H9 (cell line): ENCODE data around the gene MEIS3. TPM values are rescaled to one million over a fixed set of nuclear protein-coding genes. Genes with fewer than 3 reads are reported as not detected.
A peak's percentile ranks its signal among the peaks of the same experiment; 100 is the strongest.

Experiments used
- DNase-seq: peaks from one replicate; pipeline ENCODE4 v3.0.0-alpha.2; 2017
- H2AFZ ChIP-seq: one replicate; pipeline ENCODE4 v1.6.1; 2013; ENCODE audit warnings: mild to moderate bottlenecking, low read length, control low read depth, moderate library complexity
- H2AK5ac ChIP-seq: 2 replicates; pipeline ENCODE4 v1.6.1; 2013; ENCODE audit warnings: low read length, control low read depth, mixed read lengths; ENCODE audit not compliant: insufficient read length
- H2BK120ac ChIP-seq: one replicate; pipeline ENCODE4 v1.6.1; 2013; ENCODE audit warnings: low read depth, mild to moderate bottlenecking, low read length, control low read depth, inconsistent platforms; ENCODE audit not compliant: poor library complexity, severe bottlenecking
- H2BK12ac ChIP-seq: 2 replicates; pipeline ENCODE4 v1.6.1; 2013; ENCODE audit warnings: low read length, control low read depth, mixed read lengths, low read depth; ENCODE audit not compliant: insufficient read length
- H2BK15ac ChIP-seq: 2 replicates; pipeline ENCODE4 v1.6.1; 2013; ENCODE audit warnings: low read depth, low read length, control low read depth
- H2BK20ac ChIP-seq: one replicate; pipeline ENCODE4 v1.6.1; 2013; ENCODE audit warnings: low read depth, mild to moderate bottlenecking, low read length, control low read depth, inconsistent platforms; ENCODE audit not compliant: poor library complexity, severe bottlenecking
- H2BK5ac ChIP-seq: 2 replicates; pipeline ENCODE4 v1.6.1; 2013; ENCODE audit warnings: low read length, control low read depth, mixed read lengths; ENCODE audit not compliant: insufficient read length
- H3K14ac ChIP-seq: 2 replicates; pipeline ENCODE4 v1.6.1; 2013; ENCODE audit warnings: low read length, control low read depth; ENCODE audit not compliant: insufficient read depth
- H3K18ac ChIP-seq: 2 replicates; pipeline ENCODE4 v1.6.1; 2013; ENCODE audit warnings: low read depth, mild to moderate bottlenecking, mixed read lengths, low read length, control low read depth; ENCODE audit not compliant: insufficient read length
- H3K23ac ChIP-seq: 2 replicates; pipeline ENCODE4 v1.6.1; 2013; ENCODE audit warnings: low read length, control low read depth, mixed read lengths, low read depth; ENCODE audit not compliant: insufficient read length
- H3K23me2 ChIP-seq: 2 replicates; pipeline ENCODE4 v1.6.1; 2013; ENCODE audit warnings: low read depth, mild to moderate bottlenecking, mixed read lengths, low read length, control low read depth; ENCODE audit not compliant: insufficient read length, poor library complexity, severe bottlenecking
- H3K27ac ChIP-seq: 2 replicates; pipeline ENCODE4 v1.5.1; 2013; ENCODE audit warnings: low read length, control low read depth, mixed read lengths, low read depth; ENCODE audit not compliant: insufficient read length
- H3K27me3 ChIP-seq: 2 replicates; pipeline ENCODE4 v1.6.1; 2013; ENCODE audit warnings: low read length, control low read depth, inconsistent platforms; ENCODE audit not compliant: insufficient read depth
- H3K4ac ChIP-seq: 2 replicates; pipeline ENCODE4 v1.6.1; 2013; ENCODE audit warnings: low read depth, mild to moderate bottlenecking, control low read depth, inconsistent platforms, low read length, moderate library complexity
- H3K4me1 ChIP-seq: 2 replicates; pipeline ENCODE4 v1.6.1; 2013; ENCODE audit warnings: low read length, control low read depth, inconsistent platforms; ENCODE audit not compliant: insufficient read depth
- H3K4me2 ChIP-seq: 2 replicates; pipeline ENCODE4 v1.6.1; 2013; ENCODE audit warnings: low read length, control low read depth, mixed read lengths; ENCODE audit not compliant: insufficient read length, insufficient read depth
- H3K56ac ChIP-seq: 2 replicates; pipeline ENCODE4 v1.6.1; 2013; ENCODE audit warnings: low read depth, mild to moderate bottlenecking, mixed read lengths, low read length, control low read depth; ENCODE audit not compliant: insufficient read length
- H3K79me1 ChIP-seq: 2 replicates; pipeline ENCODE4 v1.6.1; 2013; ENCODE audit warnings: low read depth, mild to moderate bottlenecking, moderate library complexity, low read length, control low read depth, inconsistent platforms; ENCODE audit not compliant: insufficient read depth, poor library complexity, severe bottlenecking
- H3K79me2 ChIP-seq: 2 replicates; pipeline ENCODE4 v1.6.1; 2013; ENCODE audit warnings: low read length, control low read depth, inconsistent platforms; ENCODE audit not compliant: insufficient read depth
- H3K9ac ChIP-seq: 2 replicates; pipeline ENCODE4 v1.6.1; 2013; ENCODE audit warnings: low read length, control low read depth, mixed read lengths; ENCODE audit not compliant: insufficient read length; ENCODE audit errors: extremely low read depth
- H3K9me3 ChIP-seq: one replicate; pipeline ENCODE4 v1.6.1; 2013; ENCODE audit warnings: low read depth, low read length, inconsistent platforms; ENCODE audit not compliant: control insufficient read depth
- H3T11ph ChIP-seq: one replicate; pipeline ENCODE4 v1.6.1; 2013; ENCODE audit warnings: mild to moderate bottlenecking, low read length, control low read depth, inconsistent platforms
- H4K20me1 ChIP-seq: one replicate; pipeline ENCODE4 v1.6.1; 2013; ENCODE audit not compliant: control insufficient read depth, insufficient read length, insufficient read depth
- H4K5ac ChIP-seq: 2 replicates; pipeline ENCODE4 v1.6.1; 2013; ENCODE audit warnings: low read depth, mild to moderate bottlenecking, mixed read lengths, low read length, control low read depth; ENCODE audit not compliant: insufficient read length
- H4K8ac ChIP-seq: replicated peaks from 2 replicates; pipeline ENCODE4 v1.6.1; 2013; ENCODE audit warnings: low read length, control low read depth, mixed read lengths, low read depth; ENCODE audit not compliant: insufficient read length
- H4K91ac ChIP-seq: 2 replicates; pipeline ENCODE4 v1.6.1; 2013; ENCODE audit warnings: low read depth, mild to moderate bottlenecking, moderate library complexity, mixed read lengths, low read length, control low read depth; ENCODE audit not compliant: insufficient read length
- H3K27ac Mint-ChIP-seq, 3 experiments: 2 replicates in 2 of 3; 3 replicates in 1 of 3; pipeline ENCODE4 v1.8.0; 2020 to 2021; ENCODE audit warnings: mixed read lengths in 3 of 3, mild to moderate bottlenecking in 1 of 3, moderate library complexity in 1 of 3
- H3K27me3 Mint-ChIP-seq: 2 replicates; pipeline ENCODE4 v1.8.0; 2021; ENCODE audit warnings: low read depth, mild to moderate bottlenecking, moderate library complexity, mixed read lengths
- H3K36me3 Mint-ChIP-seq, 3 experiments: 2 replicates in 2 of 3; 3 replicates in 1 of 3; pipeline ENCODE4 v1.8.0; 2020 to 2021; ENCODE audit warnings: low read depth in 3 of 3, mixed read lengths in 3 of 3; ENCODE audit not compliant: insufficient read depth in 1 of 3
- H3K4me1 Mint-ChIP-seq, 2 experiments: 2 replicates each; pipeline ENCODE4 v1.8.0; 2020; ENCODE audit warnings: mixed read lengths in 2 of 2
- H3K4me3 Mint-ChIP-seq, 2 experiments: 2 replicates in 1 of 2; 3 replicates in 1 of 2; pipeline ENCODE4 v1.8.0; 2020 to 2021; ENCODE audit warnings: mild to moderate bottlenecking in 2 of 2, mixed read lengths in 2 of 2, moderate library complexity in 1 of 2
- H3K9me3 Mint-ChIP-seq, 2 experiments: 2 replicates in 1 of 2; 3 replicates in 1 of 2; pipeline ENCODE4 v1.8.0; 2020; ENCODE audit warnings: mild to moderate bottlenecking in 2 of 2, mixed read lengths in 2 of 2, moderate library complexity in 1 of 2
- WGBS: extraction: QIAGEN DNeasy Blood & Tissue Kit; methylation state at CpG from one replicate; pipeline ENCODE4 v1.1.7; 2013; ENCODE audit warnings: missing lambda C conversion rate, low lambda C conversion rate, mixed read lengths; ENCODE audit not compliant: insufficient read length; ENCODE audit errors: extremely low coverage; 5-methylcytosine and 5-hydroxymethylcytosine counted together
- total RNA-seq: library from RNA; stranded (reverse); gene quantifications from 2 replicates; pipeline ENCODE4 v1.2.1, GENCODE V29; 2021
- TF ChIP-seq, protein P1 (sequence below): fragments of 200-600 bp; sonication (generic); conservative IDR thresholded peaks from 3 replicates; pipeline ENCODE4 v1.8.0; 2021; ENCODE audit warnings: antibody characterized with exemption, mild to moderate bottlenecking

MEIS3 gene
- total RNA-seq, 1 experiment from 2014 or later = 44.0 TPM

DNA sequence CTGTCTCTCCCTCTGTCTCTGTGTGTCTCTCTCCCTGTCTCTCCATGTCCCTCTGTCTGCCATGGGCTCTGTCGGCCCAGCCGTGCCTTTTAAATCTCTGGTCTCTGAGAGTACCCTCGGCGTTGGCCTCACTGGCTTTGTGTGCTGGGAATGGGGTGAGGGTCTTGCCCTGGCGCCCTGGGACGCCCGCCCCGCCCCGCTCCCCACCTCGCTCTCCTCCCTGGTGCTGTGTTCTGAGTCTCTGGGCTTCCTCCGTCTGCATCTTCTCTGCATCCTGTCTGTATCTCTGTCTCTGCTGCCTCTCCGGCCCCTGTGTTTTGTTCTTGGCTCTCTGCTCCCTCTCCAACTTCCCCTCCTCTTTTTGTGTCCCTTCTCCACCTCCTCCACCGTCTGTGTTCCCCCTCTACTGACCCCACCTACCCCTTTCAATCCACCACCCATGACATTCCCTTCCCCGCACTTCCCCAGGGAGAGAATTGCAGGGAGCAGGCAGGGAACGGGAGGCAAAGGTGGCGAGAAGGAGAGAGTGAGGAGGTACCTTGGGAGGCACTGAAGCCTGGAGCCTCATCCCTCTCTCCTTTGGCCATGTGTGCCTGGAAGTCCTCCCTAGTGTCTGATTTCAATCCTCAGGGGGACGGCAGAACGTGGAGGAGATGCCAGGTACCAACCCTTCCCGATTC, 4.0 kb upstream of the MEIS3 start:
- H3K27me3 ChIP-seq = peaks cover 27% of the 10 kb centered on the region; the same call in 1 of the 2 replicates
- no peak overlapping the region for H3K4me2 ChIP-seq
- no peak overlapping the region for H2BK12ac ChIP-seq
- H3K27ac Mint-ChIP-seq = no peak overlapping the region
- H2BK15ac ChIP-seq = no peak overlapping the region
- no peak overlapping the region for H2BK120ac ChIP-seq
- H3K4me3 Mint-ChIP-seq = peak overlapping the region in 1 of 2 experiments; percentile 84; a peak in 3 of 5 replicates
- no peak overlapping the region for H3K23ac ChIP-seq
- H4K5ac ChIP-seq = no peak overlapping the region
- H3K9me3 ChIP-seq = no peaks in the 10 kb centered on the region
- no peaks in the 10 kb centered on the region for H3K79me2 ChIP-seq
- no peak overlapping the region for H3T11ph ChIP-seq
- no peak overlapping the region for H3K27ac ChIP-seq
- no peaks in the 10 kb centered on the region for H3K9me3 Mint-ChIP-seq
- no peaks in the 10 kb centered on the region for H3K4me1 ChIP-seq
- no peak overlapping the region for H4K91ac ChIP-seq
- TF ChIP-seq, protein P1, sequence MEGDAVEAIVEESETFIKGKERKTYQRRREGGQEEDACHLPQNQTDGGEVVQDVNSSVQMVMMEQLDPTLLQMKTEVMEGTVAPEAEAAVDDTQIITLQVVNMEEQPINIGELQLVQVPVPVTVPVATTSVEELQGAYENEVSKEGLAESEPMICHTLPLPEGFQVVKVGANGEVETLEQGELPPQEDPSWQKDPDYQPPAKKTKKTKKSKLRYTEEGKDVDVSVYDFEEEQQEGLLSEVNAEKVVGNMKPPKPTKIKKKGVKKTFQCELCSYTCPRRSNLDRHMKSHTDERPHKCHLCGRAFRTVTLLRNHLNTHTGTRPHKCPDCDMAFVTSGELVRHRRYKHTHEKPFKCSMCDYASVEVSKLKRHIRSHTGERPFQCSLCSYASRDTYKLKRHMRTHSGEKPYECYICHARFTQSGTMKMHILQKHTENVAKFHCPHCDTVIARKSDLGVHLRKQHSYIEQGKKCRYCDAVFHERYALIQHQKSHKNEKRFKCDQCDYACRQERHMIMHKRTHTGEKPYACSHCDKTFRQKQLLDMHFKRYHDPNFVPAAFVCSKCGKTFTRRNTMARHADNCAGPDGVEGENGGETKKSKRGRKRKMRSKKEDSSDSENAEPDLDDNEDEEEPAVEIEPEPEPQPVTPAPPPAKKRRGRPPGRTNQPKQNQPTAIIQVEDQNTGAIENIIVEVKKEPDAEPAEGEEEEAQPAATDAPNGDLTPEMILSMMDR = no peak
- no peak overlapping the region; the same call in 1 of the 2 replicates for H3K14ac ChIP-seq
- DNase-seq = no peak
- no peak overlapping the region for H2BK5ac ChIP-seq
- H4K20me1 ChIP-seq = no peaks in the 10 kb centered on the region
- no peak overlapping the region for H3K9ac ChIP-seq
- no peak overlapping the region for H2AK5ac ChIP-seq
- no peaks in the 10 kb centered on the region for H3K36me3 Mint-ChIP-seq
- H2AFZ ChIP-seq = no peak overlapping the region
- no CpG with 5 or more reads among the region's 19 CpGs for WGBS
- H3K27me3 Mint-ChIP-seq = peaks cover 73% of the 10 kb centered on the region
- H2BK20ac ChIP-seq = no peak overlapping the region
- H3K4me1 Mint-ChIP-seq = peaks cover 36 to 47% of the 10 kb centered on the region in 2 experiments
- H4K8ac ChIP-seq = no peak overlapping the region
- no peaks in the 10 kb centered on the region for H3K79me1 ChIP-seq
- no peak overlapping the region for H3K56ac ChIP-seq
- peaks cover 29% of the 10 kb centered on the region for H3K23me2 ChIP-seq
- no peak overlapping the region for H3K4ac ChIP-seq
- H3K18ac ChIP-seq = no peak overlapping the region
